DOHH2 (cell line): Measurements from ENCODE around the gene NR1H4.

Experiments
- H3F3A ChIP-seq: fragments of 200-600 bp; sonication (generic), shearing (Covaris generic); 2 replicates; pipeline ENCODE4 v1.6.0; 2016; ENCODE audit warnings: antibody characterized with exemption, mild to moderate bottlenecking; ENCODE audit not compliant: control insufficient read depth, insufficient read depth
- H3K27ac ChIP-seq: fragments of 200-600 bp; sonication (generic); 2 replicates; pipeline ENCODE4 v1.5.1; 2014; ENCODE audit warnings: low read depth, mild to moderate bottlenecking, low read length, moderate library complexity
- H3K27me3 ChIP-seq: fragments of 200-600 bp; sonication (generic); 2 replicates; pipeline ENCODE4 v1.6.1; 2014; ENCODE audit warnings: mild to moderate bottlenecking, low read length, mixed read lengths; ENCODE audit not compliant: control insufficient read depth
- H3K36me3 ChIP-seq: fragments of 200-600 bp; sonication (generic); 2 replicates; pipeline ENCODE4 v1.6.1; 2014; ENCODE audit warnings: mild to moderate bottlenecking, low read length, moderate library complexity, mixed read lengths; ENCODE audit not compliant: control insufficient read depth
- H3K4me1 ChIP-seq: fragments of 200-600 bp; sonication (generic); 2 replicates; pipeline ENCODE4 v1.6.1; 2014; ENCODE audit warnings: mild to moderate bottlenecking, low read length, mixed read lengths; ENCODE audit not compliant: control insufficient read depth
- H3K4me2 ChIP-seq: fragments of 200-600 bp; sonication (generic); 2 replicates; pipeline ENCODE4 v1.6.0; 2014; ENCODE audit warnings: mild to moderate bottlenecking, low read length, moderate library complexity
- H3K4me3 ChIP-seq: fragments of 200-600 bp; sonication (generic); 2 replicates; pipeline ENCODE4 v1.5.1; 2014; ENCODE audit warnings: mild to moderate bottlenecking, low read length, mixed read lengths
- H3K79me2 ChIP-seq: fragments of 200-600 bp; sonication (generic); 2 replicates; pipeline ENCODE4 v1.6.1; 2014; ENCODE audit warnings: mild to moderate bottlenecking, low read length, mixed read lengths; ENCODE audit not compliant: control insufficient read depth
- H3K9me2 ChIP-seq: fragments of 200-600 bp; sonication (generic); replicated peaks from 2 replicates; pipeline ENCODE4 v1.6.1; 2014; ENCODE audit warnings: mild to moderate bottlenecking, low read length, mixed read lengths; ENCODE audit not compliant: control insufficient read depth
- H3K9me3 ChIP-seq: fragments of 200-600 bp; sonication (generic); 2 replicates; pipeline ENCODE4 v1.6.1; 2014; ENCODE audit warnings: antibody characterized with exemption, low read length, mixed read lengths; ENCODE audit not compliant: control insufficient read depth, insufficient read depth
- H4K20me1 ChIP-seq: fragments of 200-600 bp; sonication (generic); 2 replicates; pipeline ENCODE4 v1.6.0; 2014; ENCODE audit warnings: low read depth, mild to moderate bottlenecking, antibody characterized with exemption, low read length, moderate library complexity; ENCODE audit not compliant: control insufficient read depth, insufficient read depth
- EZH2phosphoT487 ChIP-seq: fragments of 200-600 bp; sonication (generic); IDR thresholded peaks from 2 replicates; pipeline ENCODE4 v1.6.1; 2017; ENCODE audit warnings: borderline replicate concordance, mild to moderate bottlenecking, antibody characterized with exemption, low read length, moderate library complexity, mixed read lengths
- TF ChIP-seq, protein P1 (sequence below): fragments of 200-600 bp; sonication (generic); IDR thresholded peaks from one replicate; pipeline ENCODE4 v1.5.1; 2014; ENCODE audit warnings: antibody characterized with exemption, mild to moderate bottlenecking, low read depth, low read length; ENCODE audit not compliant: poor library complexity, severe bottlenecking

Gene NR1H4

DNA sequence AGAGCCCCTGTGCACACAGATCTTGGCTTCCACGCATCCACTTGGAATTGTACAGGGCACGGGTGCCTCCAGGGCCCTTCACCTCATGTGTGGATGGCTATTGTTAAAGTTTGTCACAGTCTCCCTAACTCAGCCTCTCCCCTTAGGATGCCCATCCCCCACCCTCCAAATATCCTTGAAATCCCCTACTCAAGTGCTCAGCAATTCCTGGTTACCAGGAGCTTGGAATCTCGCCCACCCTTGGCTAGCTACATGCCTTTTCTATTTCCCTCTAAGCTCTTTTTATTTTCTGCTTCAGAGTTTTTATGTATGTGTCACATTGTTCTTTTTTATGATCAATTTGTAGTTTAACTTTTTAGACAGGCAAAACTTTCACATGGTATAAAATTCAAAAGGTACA is 13.0 kb upstream of the NR1H4 start:
- no peaks in the 10 kb centered on the region for H3K36me3 ChIP-seq
- H3K79me2 ChIP-seq = no peaks in the 10 kb centered on the region
- H3K4me1 ChIP-seq = no peaks in the 10 kb centered on the region
- no peak overlapping the region for H3K4me2 ChIP-seq
- no peak for TF ChIP-seq EZH2phosphoT487
- TF ChIP-seq, protein P1, sequence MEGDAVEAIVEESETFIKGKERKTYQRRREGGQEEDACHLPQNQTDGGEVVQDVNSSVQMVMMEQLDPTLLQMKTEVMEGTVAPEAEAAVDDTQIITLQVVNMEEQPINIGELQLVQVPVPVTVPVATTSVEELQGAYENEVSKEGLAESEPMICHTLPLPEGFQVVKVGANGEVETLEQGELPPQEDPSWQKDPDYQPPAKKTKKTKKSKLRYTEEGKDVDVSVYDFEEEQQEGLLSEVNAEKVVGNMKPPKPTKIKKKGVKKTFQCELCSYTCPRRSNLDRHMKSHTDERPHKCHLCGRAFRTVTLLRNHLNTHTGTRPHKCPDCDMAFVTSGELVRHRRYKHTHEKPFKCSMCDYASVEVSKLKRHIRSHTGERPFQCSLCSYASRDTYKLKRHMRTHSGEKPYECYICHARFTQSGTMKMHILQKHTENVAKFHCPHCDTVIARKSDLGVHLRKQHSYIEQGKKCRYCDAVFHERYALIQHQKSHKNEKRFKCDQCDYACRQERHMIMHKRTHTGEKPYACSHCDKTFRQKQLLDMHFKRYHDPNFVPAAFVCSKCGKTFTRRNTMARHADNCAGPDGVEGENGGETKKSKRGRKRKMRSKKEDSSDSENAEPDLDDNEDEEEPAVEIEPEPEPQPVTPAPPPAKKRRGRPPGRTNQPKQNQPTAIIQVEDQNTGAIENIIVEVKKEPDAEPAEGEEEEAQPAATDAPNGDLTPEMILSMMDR = no peak
- H3F3A ChIP-seq = no peaks in the 10 kb centered on the region
- no peaks in the 10 kb centered on the region for H3K9me3 ChIP-seq
- no peaks in the 10 kb centered on the region for H3K9me2 ChIP-seq
- H3K4me3 ChIP-seq = no peak overlapping the region
- no peak overlapping the region for H3K27ac ChIP-seq
- H3K27me3 ChIP-seq = no peaks in the 10 kb centered on the region
- no peaks in the 10 kb centered on the region for H4K20me1 ChIP-seq

DNA sequence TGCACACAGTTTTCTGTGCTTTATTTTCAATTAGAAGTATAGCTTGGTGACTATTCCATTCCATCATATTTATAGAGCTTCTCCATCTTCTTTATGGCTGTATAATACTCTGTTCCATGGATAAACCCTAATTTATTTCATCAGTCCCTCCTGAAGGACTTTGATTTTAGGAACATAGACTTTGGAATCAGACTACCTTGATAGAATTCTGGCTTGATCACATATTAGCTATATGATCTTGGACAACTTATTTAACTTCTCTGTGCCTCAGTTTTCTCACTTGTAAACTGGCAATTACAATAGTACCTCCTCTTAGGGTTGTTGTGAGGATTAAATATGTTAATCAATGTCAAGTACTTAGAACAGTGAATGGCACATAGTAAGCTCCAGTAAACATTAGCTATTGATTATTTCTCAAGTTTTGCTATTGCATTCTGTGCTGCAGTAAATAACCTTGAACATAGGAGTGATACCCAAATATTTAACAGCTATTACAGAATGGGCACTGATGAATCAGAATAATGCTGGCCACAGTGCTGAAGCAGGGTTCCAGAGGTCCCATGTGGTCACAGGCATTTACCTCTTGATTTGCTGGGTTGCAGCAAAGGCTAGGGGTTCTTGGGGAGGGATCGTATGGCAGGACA is 12.2 kb upstream of the NR1H4 start:
- Histone ChIP-seq H3K36me3 (no peaks in the 10 kb centered on the region), H3F3A (no peaks in the 10 kb centered on the region), H3K9me2 (no peaks in the 10 kb centered on the region; the same call in 1 of the 2 replicates), H3K79me2 (no peaks in the 10 kb centered on the region), H3K27ac (no peak overlapping the region), H3K4me3 (no peak overlapping the region), H3K4me1 (no peaks in the 10 kb centered on the region), H3K4me2 (no peak overlapping the region), H3K9me3 (no peaks in the 10 kb centered on the region), H4K20me1 (no peaks in the 10 kb centered on the region), H3K27me3 (no peaks in the 10 kb centered on the region)
- TF ChIP-seq EZH2phosphoT487 = no peak
- TF ChIP-seq, protein P1 = no peak

DNA sequence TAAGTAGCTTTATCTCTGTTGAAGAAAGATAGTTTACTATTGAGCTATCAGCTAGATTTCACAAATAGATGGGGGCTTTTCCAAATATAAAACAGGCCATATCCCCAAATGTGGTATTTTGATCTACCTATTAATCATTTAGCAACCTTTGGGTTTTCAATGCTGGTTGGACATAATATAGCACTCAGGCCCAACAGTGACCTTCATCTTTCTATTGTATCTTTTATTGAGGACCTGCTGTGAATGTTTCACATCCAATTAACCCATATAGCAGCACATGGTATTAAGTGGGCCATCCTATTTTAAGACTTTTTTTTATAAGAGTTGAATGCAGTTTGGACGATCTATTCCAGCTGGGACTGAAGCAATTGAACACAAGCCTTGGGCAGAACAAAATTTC is 10.0 kb upstream of the NR1H4 start:
- Histone ChIP-seq H3K36me3 (no peaks in the 10 kb centered on the region), H3K4me2 (no peak overlapping the region), H3K4me1 (no peaks in the 10 kb centered on the region), H4K20me1 (no peaks in the 10 kb centered on the region), H3K27me3 (no peaks in the 10 kb centered on the region), H3K79me2 (no peaks in the 10 kb centered on the region), H3K27ac (no peak overlapping the region), H3K4me3 (no peak overlapping the region), H3K9me2 (no peaks in the 10 kb centered on the region; the same call in 1 of the 2 replicates), H3F3A (no peaks in the 10 kb centered on the region), H3K9me3 (no peaks in the 10 kb centered on the region)
- TF ChIP-seq EZH2phosphoT487 = no peak
- TF ChIP-seq, protein P1 = no peak
